ENCODE measurements around the gene CA12.
A peak's percentile ranks its signal among the peaks of the same experiment; 100 is the strongest.

CA12 gene

DNA sequence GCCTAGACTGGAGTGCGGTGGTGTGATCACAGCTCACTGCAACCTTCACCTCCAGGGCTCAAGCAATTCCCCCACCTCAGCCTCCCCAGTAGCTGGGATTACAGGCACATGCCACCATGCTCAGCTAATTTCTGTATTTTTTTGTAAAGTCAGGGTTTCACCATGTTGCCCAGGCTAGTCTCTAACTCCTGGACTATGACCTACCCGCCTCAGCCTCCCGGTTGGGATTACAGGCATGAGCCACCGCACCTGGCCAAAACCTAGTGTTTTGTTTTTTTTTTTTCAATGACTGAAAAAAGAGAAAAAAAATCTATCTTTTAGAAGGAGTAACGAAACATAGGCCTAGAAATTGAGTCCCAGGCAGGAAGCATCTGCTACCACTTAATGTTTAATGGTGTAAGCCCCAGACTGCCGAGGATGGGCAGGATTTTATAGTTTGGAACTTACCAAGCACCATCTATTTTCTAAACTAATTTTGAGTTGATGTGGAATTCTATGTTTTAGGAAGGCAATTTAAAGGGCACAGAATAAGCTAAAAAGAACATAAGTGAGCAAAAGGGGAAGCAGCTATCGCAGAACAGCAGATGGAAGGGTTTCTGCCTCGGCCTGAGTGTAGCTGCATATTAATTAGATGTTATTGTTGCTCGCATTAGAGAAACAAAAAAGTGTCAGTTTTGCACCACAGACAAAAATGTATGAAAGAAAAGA, 24.2 kb upstream of the CA12 start:
- no peak overlapping the region for H3K9ac ChIP-seq (ENCODE audit: low read depth, low read length, poor library complexity, severe bottlenecking)
- H3K4me2 ChIP-seq (ENCODE audit: low read depth, low read length, poor library complexity, severe bottlenecking), result peak overlapping the region; percentile 61
- peaks cover 19% of the 10 kb centered on the region for H3K4me1 ChIP-seq (ENCODE audit: insufficient read depth, low read length, poor library complexity, severe bottlenecking)
- no peaks in the 10 kb centered on the region for H3K9me2 ChIP-seq (replicated peaks; ENCODE audit: low read depth, low read length)
- H3K27me3 ChIP-seq (ENCODE audit: insufficient read depth, low read length, poor library complexity, severe bottlenecking), result no peaks in the 10 kb centered on the region
- no peak for TF ChIP-seq EZH2phosphoT487 (IDR thresholded peaks at IDR 0.05; ENCODE audit: borderline replicate concordance)
- TF ChIP-seq, protein P1, sequence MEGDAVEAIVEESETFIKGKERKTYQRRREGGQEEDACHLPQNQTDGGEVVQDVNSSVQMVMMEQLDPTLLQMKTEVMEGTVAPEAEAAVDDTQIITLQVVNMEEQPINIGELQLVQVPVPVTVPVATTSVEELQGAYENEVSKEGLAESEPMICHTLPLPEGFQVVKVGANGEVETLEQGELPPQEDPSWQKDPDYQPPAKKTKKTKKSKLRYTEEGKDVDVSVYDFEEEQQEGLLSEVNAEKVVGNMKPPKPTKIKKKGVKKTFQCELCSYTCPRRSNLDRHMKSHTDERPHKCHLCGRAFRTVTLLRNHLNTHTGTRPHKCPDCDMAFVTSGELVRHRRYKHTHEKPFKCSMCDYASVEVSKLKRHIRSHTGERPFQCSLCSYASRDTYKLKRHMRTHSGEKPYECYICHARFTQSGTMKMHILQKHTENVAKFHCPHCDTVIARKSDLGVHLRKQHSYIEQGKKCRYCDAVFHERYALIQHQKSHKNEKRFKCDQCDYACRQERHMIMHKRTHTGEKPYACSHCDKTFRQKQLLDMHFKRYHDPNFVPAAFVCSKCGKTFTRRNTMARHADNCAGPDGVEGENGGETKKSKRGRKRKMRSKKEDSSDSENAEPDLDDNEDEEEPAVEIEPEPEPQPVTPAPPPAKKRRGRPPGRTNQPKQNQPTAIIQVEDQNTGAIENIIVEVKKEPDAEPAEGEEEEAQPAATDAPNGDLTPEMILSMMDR (conservative IDR thresholded peaks at IDR 0.05; ENCODE audit: low read length), result no peak
- no peaks in the 10 kb centered on the region for H3K36me3 ChIP-seq (ENCODE audit: insufficient read depth, low read length)
- no peaks in the 10 kb centered on the region for H4K20me1 ChIP-seq (ENCODE audit: insufficient read depth, low read length, poor library complexity, severe bottlenecking)
- H3F3A ChIP-seq (ENCODE audit: low read depth), result no peaks in the 10 kb centered on the region
- H3K79me2 ChIP-seq (ENCODE audit: insufficient read depth, low read length), result no peaks in the 10 kb centered on the region
- no peak overlapping the region for H2AFZ ChIP-seq (ENCODE audit: low read length)
- H3K4me3 ChIP-seq (ENCODE audit: low read length, poor library complexity, severe bottlenecking), result no peak overlapping the region
- no peaks in the 10 kb centered on the region for H3K9me3 ChIP-seq (ENCODE audit: insufficient read depth, low read depth, low read length)

DNA sequence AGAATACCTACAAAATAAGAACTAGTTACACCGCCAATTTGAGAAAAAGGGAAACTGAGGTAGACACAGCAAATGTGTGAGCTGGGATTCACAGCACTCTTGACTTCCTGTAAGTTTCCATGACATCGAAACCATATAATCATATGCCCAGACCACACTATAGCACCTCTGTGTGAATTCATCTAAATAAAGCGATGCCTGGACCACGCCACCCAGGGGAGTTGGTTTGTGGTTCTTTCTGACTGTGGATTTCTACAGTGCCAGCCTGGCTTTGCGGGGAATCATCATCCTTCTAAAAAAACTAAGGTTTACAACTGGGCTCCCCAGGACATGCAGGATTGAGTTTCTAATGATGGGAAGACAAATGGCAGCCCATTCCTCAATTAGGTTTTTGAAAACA, 23.5 kb upstream of the CA12 start:
- peaks cover 19% of the 10 kb centered on the region for H3K4me1 ChIP-seq (ENCODE audit: insufficient read depth, low read length, poor library complexity, severe bottlenecking)
- H3F3A ChIP-seq (ENCODE audit: low read depth), result no peaks in the 10 kb centered on the region
- H3K9ac ChIP-seq (ENCODE audit: low read depth, low read length, poor library complexity, severe bottlenecking), result no peak overlapping the region
- no peaks in the 10 kb centered on the region for H3K27me3 ChIP-seq (ENCODE audit: insufficient read depth, low read length, poor library complexity, severe bottlenecking)
- no peaks in the 10 kb centered on the region for H3K9me2 ChIP-seq (replicated peaks; ENCODE audit: low read depth, low read length)
- TF ChIP-seq, protein P1 (conservative IDR thresholded peaks at IDR 0.05; ENCODE audit: low read length), result no peak
- TF ChIP-seq EZH2phosphoT487 (IDR thresholded peaks at IDR 0.05; ENCODE audit: borderline replicate concordance), result no peak
- H3K4me2 ChIP-seq (ENCODE audit: low read depth, low read length, poor library complexity, severe bottlenecking), result peak overlapping the region; percentile 61
- no peaks in the 10 kb centered on the region for H3K36me3 ChIP-seq (ENCODE audit: insufficient read depth, low read length)
- H3K9me3 ChIP-seq (ENCODE audit: insufficient read depth, low read depth, low read length), result no peaks in the 10 kb centered on the region
- peak overlapping the region; percentile 24 for H3K4me3 ChIP-seq (ENCODE audit: low read length, poor library complexity, severe bottlenecking)
- H4K20me1 ChIP-seq (ENCODE audit: insufficient read depth, low read length, poor library complexity, severe bottlenecking), result no peaks in the 10 kb centered on the region
- no peaks in the 10 kb centered on the region for H3K79me2 ChIP-seq (ENCODE audit: insufficient read depth, low read length)
- peak overlapping the region; percentile 53; the same call in 1 of the 2 replicates for H2AFZ ChIP-seq (ENCODE audit: low read length)

DNA sequence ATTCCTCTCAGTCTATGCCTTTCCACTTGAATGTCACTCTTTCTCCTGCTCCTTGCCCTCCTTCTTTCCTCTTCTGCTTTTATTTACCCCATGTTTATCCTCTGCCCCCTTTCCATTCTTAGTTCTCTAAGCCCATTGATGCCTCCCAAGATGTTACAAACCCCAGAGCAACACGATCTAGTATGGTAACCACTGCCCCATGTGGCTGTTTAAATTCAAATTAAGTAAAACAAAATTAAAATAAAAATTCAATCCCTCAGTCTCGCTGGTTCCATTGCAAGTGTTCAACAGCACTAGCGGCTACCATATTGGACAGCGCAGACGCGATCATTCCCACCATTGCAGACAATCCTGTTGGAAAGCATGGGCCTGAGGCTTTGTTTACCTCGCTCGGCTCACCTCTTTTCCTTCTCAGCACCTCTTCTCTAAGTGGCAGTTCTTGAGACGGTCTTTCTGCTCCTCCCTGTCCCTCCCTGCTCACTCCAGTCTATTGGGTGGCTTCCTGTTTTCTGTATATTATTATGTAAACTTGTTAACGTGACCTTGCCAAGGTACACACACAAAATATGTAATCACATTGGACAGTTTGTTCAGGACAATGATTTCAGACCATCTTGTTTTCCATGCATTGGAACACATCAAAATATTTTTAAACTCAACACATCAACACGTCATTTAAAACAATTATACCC, 21.8 kb upstream of the CA12 start:
- TF ChIP-seq, protein P1 (conservative IDR thresholded peaks at IDR 0.05; ENCODE audit: low read length), result no peak
- no peak for TF ChIP-seq EZH2phosphoT487 (IDR thresholded peaks at IDR 0.05; ENCODE audit: borderline replicate concordance)
- Histone ChIP-seq H3K9me2 (replicated peaks; ENCODE audit: low read depth, low read length) (no peaks in the 10 kb centered on the region), H3K9me3 (ENCODE audit: insufficient read depth, low read depth, low read length) (no peaks in the 10 kb centered on the region), H2AFZ (ENCODE audit: low read length) (no peak overlapping the region; the same call in 1 of the 2 replicates), H3F3A (ENCODE audit: low read depth) (no peaks in the 10 kb centered on the region), H4K20me1 (ENCODE audit: insufficient read depth, low read length, poor library complexity, severe bottlenecking) (no peaks in the 10 kb centered on the region), H3K4me3 (ENCODE audit: low read length, poor library complexity, severe bottlenecking) (no peak overlapping the region), H3K79me2 (ENCODE audit: insufficient read depth, low read length) (no peaks in the 10 kb centered on the region), H3K36me3 (ENCODE audit: insufficient read depth, low read length) (no peaks in the 10 kb centered on the region), H3K27me3 (ENCODE audit: insufficient read depth, low read length, poor library complexity, severe bottlenecking) (no peaks in the 10 kb centered on the region), H3K4me2 (ENCODE audit: low read depth, low read length, poor library complexity, severe bottlenecking) (no peak overlapping the region), H3K4me1 (ENCODE audit: insufficient read depth, low read length, poor library complexity, severe bottlenecking) (peaks cover 26% of the 10 kb centered on the region), H3K9ac (ENCODE audit: low read depth, low read length, poor library complexity, severe bottlenecking) (no peak overlapping the region)
